ENCODE measurements around the gene GRID2.
"Not testable (repeated sequence)": the region's sequence is repeated elsewhere in the genome, so short reads cannot be mapped to it uniquely, and the experiment has no call there.

The GRID2 gene

GRCh38 chr4:93221771-93222170 is 918.0 kb downstream of the GRID2 start:
- no peak for DNase-seq

DNA sequence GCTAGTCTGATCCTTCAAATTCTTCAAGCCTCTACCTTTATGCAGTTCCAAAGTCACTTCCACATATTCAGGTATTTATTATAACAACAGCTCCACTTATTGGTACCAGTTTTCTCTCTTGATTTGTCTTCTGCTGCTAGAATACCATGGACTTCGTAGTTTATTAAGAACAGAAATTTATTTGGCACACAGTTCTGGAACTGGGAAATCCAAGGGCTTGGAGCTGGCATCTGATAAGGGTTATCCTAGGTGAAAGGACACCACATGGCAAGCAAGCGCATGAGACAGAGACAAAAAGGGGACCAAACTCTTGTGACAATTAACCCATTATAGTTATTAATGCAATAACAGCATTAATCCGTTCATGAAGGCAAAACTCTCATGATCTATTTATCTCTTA is 924.3 kb downstream of the GRID2 start:
- no peak for DNase-seq

- DNase-seq = no peak
Observed at GRCh38 chr4:93232883-93233282, 929.1 kb downstream of the GRID2 start.

- no peak for DNase-seq
Observed at GRCh38 chr4:93237521-93237920, 933.8 kb downstream of the GRID2 start.

GRCh38 chr4:93243262-93243661 is 939.5 kb downstream of the GRID2 start:
- no peak for DNase-seq

DNA sequence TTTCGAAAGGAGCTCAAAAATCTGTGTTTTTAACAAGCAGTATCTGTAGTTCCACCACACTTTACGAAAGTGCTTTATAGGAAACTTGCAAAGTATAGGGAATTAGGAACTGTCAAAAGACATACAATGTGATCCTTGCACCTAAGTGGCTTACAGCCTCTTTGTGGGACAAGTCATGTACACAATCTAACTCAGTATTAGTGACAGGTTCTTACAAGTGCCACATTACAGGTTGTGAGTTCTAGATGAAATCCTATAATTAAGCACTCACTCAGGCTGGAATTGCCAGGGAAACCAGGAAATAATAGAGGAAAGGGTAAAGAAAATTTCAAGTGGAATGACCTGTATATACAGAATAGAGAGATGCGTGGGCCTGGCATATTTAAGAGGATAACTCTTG is 957.4 kb downstream of the GRID2 start:
- DNase-seq = no peak

DNA sequence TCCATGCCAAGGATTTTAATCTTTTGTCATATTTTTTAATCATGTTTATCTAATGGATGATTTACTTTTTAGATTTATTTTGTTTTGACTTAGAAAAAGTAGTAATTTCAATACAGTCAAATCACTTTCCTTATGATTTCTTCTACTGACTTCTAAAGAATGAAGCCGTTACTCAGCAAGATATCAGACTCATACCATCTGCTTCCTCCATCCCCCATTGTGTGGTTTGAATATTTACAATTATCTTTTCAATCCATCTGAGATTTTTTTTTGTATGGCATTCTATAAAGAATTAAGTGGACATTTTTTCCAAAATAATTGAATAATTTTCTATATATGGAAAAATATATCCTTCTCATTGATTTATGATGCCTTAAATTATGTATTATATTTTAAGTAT is 959.4 kb downstream of the GRID2 start:
- no peak for DNase-seq

DNA sequence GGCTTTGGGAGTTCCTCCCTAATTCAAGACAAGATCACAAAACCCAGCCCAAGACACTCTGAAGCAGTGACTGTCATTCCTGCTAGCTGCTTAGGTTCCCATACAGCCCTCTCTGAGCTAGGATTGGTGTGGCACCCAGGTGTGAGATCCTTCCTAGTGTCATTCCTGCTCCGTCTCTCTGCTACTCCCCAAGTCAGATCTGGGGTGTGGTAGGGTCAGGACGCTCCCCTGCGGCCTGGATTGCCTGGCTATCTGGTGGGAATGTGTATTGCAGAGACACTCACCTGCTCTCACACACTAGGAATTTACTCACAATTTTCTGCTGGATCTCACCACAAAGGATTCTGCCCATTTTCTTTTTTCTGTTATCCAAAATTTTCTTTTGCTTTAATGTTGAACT is 964.0 kb downstream of the GRID2 start:
- DNase-seq = no peak

GRCh38 chr4:93285346-93285745 is 981.6 kb downstream of the GRID2 start:
- no peak for DNase-seq

GRCh38 chr4:93289241-93289640 is 985.5 kb downstream of the GRID2 start:
- no peak for DNase-seq

DNA sequence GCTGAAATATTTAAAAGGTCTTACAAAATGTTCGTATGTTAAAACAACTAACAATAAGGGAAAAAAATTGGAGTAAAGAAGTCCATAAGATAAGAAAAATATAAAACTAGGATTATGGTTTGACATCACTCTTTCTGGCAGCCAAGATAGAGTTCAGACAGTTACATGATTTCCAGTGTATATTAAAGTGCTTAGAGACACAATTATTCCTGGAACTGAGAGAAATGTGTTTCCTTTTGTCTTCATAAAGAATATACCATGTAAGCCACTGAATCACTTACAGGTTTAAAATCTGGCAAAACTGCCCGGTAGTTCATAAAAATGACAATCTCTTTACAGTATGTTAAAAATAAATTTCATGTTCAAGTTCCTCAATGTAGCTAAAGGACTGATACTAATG is 986.1 kb downstream of the GRID2 start:
- DNase-seq = no peak

DNA sequence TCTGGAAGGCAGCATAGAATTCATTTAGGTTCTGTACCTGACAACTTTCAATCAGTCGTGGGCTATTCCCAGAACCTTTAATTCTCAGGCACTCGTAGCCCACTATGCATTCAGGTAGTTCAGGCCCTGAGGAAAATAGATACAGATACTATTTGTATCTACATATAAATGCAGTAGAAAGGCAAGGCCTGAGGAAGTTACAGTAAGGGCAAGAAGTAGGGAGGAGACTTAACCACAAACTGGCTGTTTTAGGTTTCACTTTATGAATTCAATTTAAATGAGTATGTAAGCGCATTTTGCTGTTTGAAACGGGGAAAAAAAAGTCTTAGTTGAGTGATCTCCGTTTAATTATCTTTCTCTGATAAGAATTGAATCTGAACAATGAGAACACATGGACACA is 995.4 kb downstream of the GRID2 start:
- DNase-seq = no peak

DNA sequence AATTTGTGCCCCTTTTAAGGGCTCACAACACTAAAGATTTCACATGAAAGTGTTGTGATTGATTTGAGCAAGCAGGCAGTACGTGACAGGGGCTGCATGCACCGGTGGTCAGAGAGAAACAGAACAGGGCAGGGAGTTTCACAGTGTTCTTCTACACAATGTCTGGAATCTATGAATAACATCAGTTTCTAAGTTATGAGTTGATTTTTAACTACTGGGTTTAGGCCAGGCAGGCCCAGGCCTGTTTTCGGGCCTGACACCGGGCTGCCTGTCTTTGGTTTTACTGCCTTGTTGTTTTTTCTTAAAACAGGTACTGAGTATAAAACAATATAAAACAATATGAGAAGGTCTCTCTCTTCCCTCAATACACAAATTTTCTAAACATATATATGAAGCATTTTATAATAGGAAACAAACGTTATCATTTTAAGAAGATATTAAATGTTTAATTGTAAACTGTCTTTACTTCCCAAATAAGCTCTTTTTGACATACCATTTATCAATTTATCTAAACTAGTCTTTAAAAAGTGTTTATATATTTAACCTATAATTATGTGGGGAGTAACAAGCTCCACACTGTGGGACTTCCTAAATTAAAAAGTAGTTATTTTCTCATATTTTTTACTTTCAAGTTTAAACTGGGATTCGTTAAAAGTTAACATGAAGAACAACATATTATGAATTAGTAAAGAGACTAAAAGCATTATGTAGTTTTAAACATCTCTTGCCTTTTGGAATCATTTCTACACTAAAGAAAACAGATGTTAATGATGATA is 997.2 kb downstream of the GRID2 start:
- not testable (repeated sequence) for DNase-seq

DNA sequence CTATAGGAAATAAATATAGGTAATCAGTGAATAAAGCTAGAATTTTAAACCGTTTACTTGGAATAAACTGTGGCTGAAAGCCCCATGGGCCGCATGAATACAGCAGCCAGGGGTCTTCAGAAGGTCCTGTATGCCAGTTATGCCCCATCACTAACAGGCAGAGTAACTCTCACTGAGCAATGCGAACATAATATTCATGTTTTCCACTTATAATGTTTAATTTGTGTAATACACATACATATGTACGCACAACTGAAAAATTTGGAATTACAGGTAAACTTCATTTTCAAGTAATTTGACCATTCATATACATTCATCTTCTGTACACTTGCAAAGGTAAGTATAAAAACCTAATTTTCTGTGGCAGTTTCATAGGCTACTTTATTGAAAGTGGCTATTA is 998.5 kb downstream of the GRID2 start:
- DNase-seq = no peak

DNA sequence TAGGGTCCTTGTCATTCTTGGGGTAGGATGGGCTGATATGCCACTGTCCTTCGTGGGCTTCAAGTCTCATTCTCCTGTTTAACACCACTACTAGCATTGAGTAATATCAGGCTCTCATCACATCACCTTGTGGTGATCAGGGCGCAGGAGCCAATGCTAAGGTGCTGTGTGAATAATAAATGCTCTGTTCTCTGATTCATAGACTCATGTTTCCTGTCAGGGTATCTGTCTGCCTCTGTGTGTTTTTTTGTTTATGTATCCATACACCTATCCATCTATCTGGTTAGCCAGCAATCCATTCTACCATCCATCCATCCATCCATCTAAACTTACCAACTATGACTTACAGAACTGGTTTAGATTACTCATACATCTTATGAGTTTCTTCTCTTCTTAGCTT is 999.7 kb downstream of the GRID2 start:
- DNase-seq = no peak

DNA sequence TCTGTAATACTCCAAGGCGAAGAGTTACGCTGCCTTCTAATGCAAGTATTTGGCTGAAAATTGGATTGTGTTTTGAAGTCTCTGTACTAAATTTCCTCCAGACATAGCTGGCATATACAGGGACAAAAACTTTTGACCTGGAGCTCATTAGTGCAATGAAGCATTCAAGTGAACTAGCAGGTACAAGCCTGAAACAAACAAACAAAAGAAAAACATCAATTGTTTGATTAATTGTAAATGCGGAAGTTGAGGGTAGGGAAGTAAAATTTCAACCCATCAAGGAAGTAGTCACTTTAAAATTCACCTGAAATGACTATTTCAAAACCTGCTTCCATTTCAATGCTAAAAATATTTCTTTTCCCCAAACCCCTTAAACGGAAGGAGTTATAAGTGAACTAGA is 1008.5 kb downstream of the GRID2 start:
- DNase-seq = no peak

DNA sequence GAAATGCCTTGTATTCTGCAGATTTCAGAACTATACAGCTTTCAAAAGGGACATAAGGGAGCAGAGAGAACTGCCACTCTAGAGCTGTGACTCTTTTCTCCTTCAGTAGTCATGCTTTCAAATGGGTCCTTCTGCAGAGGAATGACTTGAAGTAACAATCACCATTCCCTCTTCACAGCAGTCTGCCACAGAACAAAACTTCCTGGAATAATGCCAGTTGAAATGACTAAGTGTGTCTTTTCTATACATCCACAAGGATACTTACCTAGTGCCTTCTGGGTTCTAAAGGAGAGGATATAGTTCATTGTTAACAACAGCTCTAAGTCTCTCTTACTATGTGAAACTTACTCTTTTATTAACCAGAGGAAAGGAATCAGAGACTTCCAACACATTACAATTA is 1009.4 kb downstream of the GRID2 start:
- DNase-seq = peak; percentile 63

- no peak for DNase-seq
Observed at GRCh38 chr4:93317057-93317456, 1013.3 kb downstream of the GRID2 start.

- peak; percentile 58 for DNase-seq
Observed at GRCh38 chr4:93317561-93317960, 1013.8 kb downstream of the GRID2 start.

DNA sequence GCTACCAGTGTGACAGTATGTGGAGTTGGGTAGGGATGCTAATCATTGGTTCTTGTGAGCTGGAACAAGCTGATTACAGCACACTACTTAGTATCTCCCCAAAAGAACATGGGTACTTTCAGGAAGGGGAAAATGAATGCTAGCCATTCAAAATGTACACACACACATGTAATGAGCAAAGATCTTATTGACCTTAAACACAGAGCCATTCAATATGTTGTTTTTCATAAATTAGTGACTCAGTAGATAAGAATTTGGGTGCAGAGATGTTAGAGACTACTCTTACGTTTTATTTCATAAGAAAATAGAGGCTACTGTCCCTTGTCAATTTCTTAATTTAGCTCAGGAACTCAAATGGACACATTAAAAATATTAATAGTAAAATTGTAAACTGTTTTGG is 1015.3 kb downstream of the GRID2 start:
- DNase-seq = peak; percentile 13

- peak; percentile 73 for DNase-seq
Observed at GRCh38 chr4:93320356-93320755, 1016.6 kb downstream of the GRID2 start.

DNA sequence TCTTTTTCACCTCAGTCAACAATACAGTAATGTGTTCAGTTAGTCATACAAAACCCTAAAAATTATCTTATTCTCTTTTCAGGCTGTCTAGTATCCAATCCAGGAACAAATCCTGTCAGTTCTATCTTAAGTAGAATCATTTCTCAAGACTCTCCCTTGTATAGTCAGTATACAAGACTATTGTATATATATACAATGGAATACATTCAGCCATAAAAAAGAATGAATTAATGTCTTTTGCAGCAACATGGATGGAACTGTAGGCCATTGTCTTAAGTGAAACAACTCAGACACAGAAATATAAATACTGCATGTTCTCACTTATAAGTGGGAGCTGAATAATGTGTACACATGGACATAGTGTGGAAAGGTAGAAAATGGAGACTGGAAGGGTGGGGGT is 1023.6 kb downstream of the GRID2 start:
- DNase-seq = no peak

- DNase-seq = peak; percentile 3
Observed at GRCh38 chr4:93334003-93334402, 1030.2 kb downstream of the GRID2 start.

DNA sequence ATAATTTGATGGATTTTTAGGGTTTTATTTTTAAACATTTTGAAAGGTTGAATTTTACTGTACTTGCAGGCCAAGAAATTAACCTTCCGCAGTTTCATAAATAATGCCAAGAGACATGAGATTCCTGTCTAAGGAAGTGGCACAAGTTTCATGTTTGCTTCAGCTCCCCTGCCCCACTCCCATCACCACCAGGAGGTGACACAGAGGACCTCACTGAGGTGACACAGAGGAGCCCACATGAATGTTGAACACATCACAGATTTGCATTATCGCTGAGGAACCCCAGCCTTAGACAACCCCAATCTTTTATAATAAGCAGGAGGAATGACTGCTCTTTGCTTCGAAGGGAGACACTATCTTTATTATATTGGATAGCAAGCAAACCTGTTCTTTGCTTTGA is 1033.4 kb downstream of the GRID2 start:
- DNase-seq = no peak

GRCh38 chr4:93342738-93343137 is 1039.0 kb downstream of the GRID2 start:
- no peak for DNase-seq
